OCI-LY1 (cell line): ENCODE measurements around the gene CPNE8.

Experiments
- CTCF ChIP-seq: fragments of 200-600 bp; sonication (generic), shearing (Covaris generic); IDR thresholded peaks from 2 replicates; pipeline ENCODE4 v1.5.1; 2017; ENCODE audit warnings: mild to moderate bottlenecking, antibody characterized with exemption, low read length, moderate library complexity, mixed read lengths
- EZH2 ChIP-seq: fragments of 200-600 bp; sonication (generic), shearing (Covaris generic); IDR thresholded peaks from 2 replicates; pipeline ENCODE4 v1.8.0; 2017; ENCODE audit warnings: borderline replicate concordance, mixed run types, mild to moderate bottlenecking, antibody characterized with exemption, low read length, moderate library complexity, mixed read lengths

DNA sequence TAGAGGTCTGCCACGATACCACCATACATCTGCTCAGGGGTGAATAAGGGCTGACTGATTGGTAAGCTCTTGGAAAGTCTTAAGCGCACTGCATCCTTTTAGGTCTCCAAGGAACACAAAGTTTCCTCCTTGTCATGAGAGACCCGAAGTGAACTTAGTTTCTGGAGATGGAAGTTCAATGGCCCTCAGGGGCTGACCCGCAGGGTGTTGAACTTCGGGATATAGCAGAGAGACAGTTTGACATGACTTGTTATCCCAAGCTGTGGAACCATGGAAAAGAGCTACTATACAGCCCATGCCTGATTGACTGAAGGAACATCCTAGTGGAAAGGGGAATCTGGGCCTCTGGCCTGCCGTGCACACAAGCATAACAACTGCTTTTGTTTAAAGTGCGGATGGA is 26.9 kb upstream of the CPNE8 start:
- no peak for TF ChIP-seq CTCF
- TF ChIP-seq EZH2, result no peak
